GM12801 (cell line): Measurements from ENCODE around the gene HNRNPF.

Experiments
- TF ChIP-seq, protein P1 (sequence below): IDR thresholded peaks from one replicate; pipeline ENCODE4 v1.5.1; 2011; ENCODE audit warnings: control low read depth; ENCODE audit not compliant: insufficient read length; ENCODE audit errors: extremely low read depth

Gene HNRNPF

DNA sequence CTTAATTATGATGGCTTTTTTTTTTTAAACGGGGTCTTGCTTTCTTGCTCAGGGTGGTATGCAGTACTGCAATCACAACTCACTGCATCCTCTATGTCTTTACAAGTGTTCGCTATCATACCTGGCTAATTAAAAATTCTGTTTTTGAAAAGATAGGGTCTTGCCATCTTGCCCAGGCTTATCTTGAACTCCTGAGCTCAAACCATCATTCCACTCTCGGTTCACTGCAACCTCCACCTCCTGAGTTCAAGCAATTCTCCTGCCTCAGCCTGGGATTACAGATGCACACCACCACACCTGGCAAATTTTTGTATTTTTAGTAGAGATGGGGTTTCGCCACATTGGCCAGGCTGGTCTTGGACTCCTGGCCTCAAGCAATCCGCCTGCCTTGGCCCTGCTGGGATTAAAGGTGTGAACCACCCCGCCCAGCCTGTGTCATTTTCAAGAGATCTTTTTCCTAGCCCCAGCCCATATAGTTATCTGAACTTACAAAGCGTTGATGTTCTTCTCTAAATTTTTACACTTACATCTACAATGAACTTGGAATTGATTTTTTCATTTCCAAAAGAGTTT, 6.0 kb downstream of the HNRNPF start:
- TF ChIP-seq, protein P1, sequence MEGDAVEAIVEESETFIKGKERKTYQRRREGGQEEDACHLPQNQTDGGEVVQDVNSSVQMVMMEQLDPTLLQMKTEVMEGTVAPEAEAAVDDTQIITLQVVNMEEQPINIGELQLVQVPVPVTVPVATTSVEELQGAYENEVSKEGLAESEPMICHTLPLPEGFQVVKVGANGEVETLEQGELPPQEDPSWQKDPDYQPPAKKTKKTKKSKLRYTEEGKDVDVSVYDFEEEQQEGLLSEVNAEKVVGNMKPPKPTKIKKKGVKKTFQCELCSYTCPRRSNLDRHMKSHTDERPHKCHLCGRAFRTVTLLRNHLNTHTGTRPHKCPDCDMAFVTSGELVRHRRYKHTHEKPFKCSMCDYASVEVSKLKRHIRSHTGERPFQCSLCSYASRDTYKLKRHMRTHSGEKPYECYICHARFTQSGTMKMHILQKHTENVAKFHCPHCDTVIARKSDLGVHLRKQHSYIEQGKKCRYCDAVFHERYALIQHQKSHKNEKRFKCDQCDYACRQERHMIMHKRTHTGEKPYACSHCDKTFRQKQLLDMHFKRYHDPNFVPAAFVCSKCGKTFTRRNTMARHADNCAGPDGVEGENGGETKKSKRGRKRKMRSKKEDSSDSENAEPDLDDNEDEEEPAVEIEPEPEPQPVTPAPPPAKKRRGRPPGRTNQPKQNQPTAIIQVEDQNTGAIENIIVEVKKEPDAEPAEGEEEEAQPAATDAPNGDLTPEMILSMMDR: no peak

DNA sequence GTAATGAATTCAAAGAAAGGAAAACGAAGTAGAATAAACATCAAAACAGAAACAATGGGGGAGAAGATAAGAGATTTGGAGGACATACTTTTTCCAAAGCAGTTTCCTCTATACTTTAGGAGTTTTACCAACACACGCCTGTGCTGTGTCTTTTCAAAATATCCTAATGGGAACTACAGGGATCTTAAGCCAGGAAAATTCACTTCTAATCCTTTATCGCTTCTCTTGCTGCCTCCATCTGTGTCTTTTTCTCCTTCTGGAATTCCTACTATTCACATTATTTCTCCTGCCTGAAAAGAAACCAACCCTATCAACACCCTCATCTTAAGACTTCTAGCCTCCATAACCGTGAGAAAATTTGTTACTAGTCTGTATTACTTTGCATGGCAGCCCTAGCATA, 6.8 kb downstream of the HNRNPF start:
- TF ChIP-seq, protein P1: no peak

DNA sequence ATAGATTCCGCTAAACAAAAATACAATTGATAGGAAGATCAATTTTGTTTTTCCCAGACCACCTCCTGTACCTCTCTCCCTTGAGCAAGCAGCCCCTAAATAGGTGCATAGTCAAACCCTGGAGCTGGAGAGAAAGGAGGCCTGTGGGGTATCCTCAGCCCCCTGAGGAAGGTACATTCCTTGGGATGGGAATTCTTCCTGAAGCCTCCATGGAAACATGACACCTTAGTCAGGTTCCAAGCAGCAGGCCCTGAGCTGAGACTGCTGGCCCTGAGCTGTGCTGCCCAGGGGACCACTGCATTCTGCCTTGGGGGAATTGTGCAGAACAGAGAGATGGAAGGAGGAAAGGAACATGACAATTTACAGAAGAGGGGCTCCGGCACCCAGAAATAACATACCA, 7.4 kb downstream of the HNRNPF start:
- TF ChIP-seq, protein P1: no peak

DNA sequence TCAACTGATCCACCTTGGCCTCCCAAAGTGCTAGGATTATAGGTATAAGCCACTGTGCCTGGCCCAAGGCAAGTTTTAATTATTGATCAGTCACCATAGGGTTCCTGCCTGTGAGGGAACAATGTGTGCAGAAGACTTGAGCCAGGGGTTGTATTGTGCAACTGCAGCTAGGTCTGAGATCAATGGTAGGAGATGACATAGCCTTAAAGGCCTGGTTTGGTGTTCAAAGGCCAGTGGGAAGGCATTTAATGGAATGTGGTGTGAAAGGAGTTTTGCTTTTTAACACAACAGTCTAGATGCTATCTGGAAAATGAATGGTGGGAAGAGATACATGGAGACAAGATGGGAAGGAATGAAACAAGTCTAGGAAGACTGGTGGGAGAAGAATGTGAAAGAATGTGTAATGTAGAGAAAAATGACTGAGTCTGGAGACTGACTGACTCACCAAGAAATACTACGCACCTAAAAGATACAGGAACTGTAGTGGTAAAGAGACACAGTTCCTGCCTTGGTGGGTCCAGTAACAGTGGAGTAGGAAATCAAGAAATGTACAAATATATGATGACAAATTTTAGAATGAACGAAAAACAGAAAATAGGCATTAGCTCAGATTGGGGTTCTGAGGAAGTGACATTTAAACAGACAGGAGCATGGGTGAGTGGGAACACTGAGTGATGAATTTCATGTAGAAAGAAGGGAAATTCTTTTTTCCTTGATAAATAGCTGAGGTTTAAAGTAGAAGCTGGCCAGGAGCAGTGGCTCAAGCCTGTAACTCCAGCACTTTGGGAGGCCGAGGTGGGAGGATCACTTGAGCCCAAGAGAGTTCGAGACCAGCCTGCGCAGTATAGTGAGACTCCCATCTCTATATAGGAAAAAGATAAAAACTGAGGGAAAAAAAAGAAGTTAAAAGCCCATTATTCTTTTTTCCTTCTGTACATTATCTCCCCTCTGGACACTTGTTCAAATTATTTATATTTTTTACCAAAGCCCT, 9.4 kb downstream of the HNRNPF start:
- TF ChIP-seq, protein P1: no peak

DNA sequence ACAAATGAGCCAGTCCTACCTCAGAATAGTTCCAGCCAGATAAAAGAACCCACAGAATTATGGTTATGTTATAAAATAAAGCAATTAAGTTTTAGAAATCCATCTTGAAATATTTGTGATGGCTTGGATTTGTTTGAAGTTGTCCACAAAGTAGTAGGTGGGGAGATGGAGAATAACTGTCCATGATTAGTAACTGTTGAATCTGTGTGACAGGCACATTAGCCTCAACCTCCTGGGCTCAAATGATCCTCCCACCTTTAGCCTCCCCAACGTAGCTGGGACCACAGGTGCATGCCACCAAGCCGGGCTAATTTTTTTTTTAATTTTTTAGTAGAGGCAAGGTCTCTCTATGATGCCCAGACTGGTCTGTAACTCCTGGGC, 10.1 kb downstream of the HNRNPF start:
- TF ChIP-seq, protein P1: no peak

DNA sequence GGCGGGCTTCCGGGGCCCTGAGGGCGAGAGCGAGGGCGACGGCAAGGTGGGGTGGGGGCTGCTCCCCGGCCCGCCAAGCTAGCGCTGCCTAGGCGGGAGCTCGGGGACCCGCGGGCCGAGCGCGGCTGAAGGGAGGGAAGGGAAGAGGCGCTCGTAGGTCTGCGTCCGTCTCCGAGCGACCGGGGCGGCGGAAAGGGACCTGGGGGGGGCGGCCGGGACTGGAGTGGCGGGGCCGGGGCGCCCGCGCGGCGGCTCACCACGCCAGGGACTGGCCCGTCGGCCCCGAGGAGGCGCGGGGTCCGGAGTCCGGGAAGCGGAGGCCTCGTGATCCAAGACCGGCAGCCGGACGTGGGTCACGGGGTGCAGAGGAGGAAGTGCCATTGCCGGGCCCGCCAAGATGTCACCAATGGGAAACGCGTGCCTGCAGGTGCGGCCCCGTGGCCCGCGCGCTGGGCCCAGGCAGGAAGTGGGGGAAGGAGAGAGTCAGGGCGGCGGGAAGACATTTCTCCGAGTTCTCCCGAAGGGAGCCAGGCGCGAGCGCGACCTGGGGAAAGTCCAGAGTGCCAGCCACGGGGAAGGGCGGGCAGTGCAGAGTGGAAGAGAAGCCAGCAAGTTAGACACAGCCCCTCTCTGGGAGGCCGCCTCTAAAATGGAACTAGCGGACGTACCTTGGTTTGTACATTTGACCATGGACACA, 11.9 kb downstream of the HNRNPF start:
- TF ChIP-seq, protein P1: no peak

DNA sequence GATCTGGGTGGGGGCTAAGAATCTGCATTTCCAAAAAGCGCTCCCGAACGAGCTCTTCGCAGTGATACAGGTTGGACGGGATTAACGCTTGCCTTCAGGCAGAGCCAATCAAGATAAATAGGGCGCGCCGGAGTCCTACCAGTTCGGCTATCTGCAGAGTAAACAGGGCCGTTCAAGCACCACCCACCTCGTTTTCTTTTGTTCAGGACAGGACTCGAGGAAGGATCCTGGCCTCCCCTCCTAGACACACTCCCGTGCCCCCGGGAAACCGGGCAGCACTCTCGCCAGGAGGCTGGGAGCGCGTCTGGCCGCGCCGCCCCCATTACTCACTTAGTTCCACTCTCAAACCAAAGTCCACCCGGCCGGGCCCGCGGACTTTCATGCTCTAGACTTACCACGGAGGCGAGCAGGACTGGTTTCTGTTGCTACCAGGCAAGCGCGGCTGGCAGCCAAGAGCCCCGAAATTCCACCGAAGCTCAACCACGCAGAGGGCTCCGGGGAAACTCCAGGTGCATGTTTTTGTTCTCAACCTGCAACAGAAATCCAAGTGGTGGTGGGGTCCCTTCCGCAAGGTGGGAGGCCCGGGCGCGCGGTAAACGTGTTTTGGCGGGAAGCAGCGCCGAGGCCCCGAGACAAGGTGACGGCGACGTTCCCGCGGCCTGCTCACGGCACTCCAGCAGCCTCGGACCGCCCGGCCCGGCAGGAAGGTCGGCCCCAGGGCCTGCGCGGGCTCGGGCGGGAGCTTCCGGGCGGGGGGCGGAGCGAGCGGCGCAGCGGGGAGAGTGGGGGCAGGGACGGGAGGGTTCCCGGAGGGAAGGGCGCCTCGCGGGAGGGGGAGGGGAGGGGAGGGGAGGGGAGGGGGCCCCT, 12.7 kb downstream of the HNRNPF start:
- TF ChIP-seq, protein P1: no peak
